GM12801 (cell line): ENCODE results near the gene CIPC.

Experiments used
- TF ChIP-seq, protein P1 (sequence below): IDR thresholded peaks from one replicate; pipeline ENCODE4 v1.5.1; 2011; ENCODE audit warnings: control low read depth; ENCODE audit not compliant: insufficient read length; ENCODE audit errors: extremely low read depth

Gene CIPC

DNA sequence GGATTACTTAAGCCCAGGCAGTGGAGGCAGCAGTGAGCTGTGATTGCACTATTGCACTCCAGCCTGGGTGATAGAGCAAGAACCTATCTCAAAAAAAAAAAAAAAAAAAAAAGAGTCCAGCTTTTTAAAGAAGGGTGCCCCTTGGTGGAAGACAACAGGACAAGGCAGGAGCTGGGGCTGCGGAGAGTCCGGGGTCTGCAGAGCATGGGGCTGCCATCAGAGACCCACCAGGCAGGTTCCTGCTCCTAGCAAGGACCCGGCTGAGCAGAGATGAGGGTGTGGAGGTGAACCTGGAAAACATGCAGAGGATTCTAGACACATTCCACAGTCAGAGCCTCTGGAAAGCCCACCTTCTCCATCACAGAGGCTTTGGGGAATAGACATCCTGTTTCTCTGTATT, 21.0 kb upstream of the CIPC start:
- TF ChIP-seq, protein P1, sequence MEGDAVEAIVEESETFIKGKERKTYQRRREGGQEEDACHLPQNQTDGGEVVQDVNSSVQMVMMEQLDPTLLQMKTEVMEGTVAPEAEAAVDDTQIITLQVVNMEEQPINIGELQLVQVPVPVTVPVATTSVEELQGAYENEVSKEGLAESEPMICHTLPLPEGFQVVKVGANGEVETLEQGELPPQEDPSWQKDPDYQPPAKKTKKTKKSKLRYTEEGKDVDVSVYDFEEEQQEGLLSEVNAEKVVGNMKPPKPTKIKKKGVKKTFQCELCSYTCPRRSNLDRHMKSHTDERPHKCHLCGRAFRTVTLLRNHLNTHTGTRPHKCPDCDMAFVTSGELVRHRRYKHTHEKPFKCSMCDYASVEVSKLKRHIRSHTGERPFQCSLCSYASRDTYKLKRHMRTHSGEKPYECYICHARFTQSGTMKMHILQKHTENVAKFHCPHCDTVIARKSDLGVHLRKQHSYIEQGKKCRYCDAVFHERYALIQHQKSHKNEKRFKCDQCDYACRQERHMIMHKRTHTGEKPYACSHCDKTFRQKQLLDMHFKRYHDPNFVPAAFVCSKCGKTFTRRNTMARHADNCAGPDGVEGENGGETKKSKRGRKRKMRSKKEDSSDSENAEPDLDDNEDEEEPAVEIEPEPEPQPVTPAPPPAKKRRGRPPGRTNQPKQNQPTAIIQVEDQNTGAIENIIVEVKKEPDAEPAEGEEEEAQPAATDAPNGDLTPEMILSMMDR = no peak

DNA sequence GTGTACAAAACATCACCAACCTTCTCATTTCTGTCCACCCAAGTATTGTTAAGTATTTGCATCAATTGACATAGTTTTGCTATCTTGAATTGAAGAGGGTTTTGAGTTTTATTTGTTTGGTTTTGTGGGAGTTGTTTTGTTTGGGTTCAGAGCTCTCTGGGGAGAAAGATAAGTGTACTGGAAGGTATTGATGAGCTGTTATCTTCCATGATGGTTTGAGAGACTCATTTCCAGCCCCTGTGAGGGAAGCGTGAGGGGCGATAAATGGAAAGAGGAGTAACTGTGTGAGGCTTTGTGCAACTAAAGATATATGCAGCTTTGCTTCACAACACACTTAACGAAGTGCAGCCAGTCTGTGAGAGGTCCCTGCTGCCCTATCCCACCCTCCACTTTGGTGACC, 15.7 kb upstream of the CIPC start:
- TF ChIP-seq, protein P1 = no peak

DNA sequence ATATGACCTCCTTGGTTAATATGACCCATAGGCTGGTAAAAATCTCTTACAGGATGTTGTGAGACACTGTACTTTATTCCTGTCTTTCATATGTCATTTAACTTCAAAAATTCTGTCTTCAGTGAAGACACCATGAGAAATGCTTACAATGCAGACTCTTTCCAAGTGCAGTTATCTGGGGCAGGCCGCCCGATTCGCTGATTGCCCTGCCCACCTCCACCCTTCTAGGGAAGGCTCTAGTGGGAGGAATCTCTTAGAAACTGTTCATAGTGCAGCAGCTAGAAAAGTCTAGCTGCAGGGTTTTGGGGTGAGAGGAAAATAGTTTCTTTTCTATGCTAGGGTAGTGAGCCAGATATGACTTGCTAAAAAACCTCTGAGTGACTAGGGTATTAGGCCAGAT, 15.0 kb upstream of the CIPC start:
- TF ChIP-seq, protein P1 = no peak

DNA sequence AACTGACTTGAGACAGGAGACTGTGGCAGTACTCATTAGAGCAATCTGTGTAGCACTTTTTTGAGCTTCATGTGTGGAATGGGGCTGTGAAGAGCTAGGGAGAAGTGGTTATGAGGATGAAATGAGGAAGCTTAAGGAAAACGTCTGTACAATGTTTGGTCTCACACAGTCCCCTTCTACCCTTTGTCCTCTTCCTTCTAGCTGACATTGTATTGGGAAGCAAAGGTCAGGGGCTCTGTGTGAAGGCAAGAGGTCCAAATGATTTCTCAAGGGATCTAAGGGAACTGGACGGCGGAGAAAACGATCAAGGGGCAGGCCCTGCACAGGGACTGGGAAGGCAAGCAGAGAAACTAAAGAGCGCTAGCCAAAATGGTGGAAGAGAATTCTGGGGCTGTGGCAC, 13.1 kb upstream of the CIPC start:
- TF ChIP-seq, protein P1 = no peak

DNA sequence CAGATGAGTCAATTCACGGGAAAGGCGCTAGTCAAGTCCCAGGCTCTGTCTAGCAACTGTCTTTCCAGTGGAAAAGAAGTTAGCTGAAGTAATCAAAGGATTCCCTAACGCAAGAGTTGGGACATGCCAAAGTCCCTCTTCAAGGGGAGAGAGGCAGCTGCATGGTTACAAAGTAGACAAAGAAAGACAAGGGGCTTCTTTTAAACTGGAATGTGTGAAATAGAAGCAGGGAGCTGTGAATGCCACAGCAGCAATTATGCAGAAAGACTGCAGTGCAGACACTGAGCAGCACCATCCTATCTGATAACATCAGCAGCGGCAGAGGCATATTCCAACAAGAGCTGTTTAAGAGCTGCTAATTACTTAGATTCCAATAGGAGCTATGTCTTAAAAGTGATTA, 12.5 kb upstream of the CIPC start:
- TF ChIP-seq, protein P1 = no peak

DNA sequence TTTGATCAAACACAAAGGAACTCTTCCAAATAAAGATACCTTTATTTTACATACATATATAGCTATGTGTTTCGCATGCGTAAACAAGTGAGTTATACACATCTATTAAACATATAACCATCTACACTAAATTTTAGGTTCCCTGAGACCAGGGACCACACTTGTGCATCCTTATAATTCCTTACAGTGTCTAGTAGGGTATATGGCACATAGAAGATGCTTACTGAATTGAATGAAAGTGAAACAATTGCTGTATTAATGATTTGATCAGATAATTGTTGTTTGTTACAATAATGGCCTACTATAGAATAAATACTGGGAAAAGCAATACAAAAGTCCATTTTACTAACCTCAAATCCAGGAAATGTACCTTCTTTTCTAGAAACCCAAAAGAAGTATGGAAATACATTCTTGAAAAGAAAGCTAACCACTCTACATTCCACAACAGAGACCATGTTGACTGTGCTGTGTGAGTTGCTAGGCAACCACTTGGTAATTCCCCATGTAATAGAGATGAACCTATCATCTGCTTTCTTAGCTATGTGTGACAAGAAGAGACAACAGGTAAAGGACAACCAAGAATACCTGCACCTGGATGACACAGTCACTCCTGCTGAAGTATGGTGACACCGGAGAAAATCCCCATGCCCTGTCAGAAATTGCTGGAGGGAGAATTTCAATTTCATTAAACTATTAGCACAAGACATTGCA, 11.9 kb upstream of the CIPC start:
- TF ChIP-seq, protein P1 = no peak

DNA sequence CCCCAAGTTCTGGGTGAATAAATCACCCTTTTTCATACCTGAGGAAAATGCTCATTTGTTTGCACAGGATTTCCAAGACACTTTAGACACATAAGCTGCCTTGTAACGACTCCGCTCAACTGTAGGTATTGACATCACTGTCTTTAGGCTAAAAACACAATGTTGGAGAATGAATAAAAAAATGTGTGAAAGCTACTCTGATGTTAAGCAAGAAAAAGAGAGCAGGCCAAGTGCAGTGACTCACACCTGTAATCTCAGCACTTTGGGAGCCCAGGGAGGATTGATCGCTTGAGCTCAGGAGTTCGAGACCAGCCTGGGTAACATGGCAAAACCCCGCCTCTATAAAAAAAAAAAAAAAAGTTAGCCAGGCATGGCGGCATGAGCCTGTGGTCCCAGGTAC, 11.1 kb upstream of the CIPC start:
- TF ChIP-seq, protein P1 = no peak
